GM10248 (cell line): Measurements from ENCODE around the gene GALNT2.

Source experiments
- CTCF ChIA-PET: fragments of 300-600 bp; sonication (Branson Sonifier 250); formaldehyde crosslinking; extraction: SDS; loops from one replicate; lab custom pipeline; 2021; ENCODE audit warnings: antibody characterized with exemption; lab: Yijun Ruan, JAX
- POLR2A ChIA-PET: fragments of 350-650 bp; sonication (Branson Sonifier 250); formaldehyde crosslinking; extraction: SDS; loops from one replicate; lab custom pipeline; 2020; ENCODE audit warnings: antibody characterized with exemption; lab: Yijun Ruan, JAX
- DNase-seq: peaks from one replicate; pipeline ENCODE4 v3.0.0; 2012; ENCODE audit errors: extremely low spot score
- CTCF ChIP-seq: IDR thresholded peaks from 2 replicates; pipeline ENCODE4 v1.5.1; 2012; ENCODE audit warnings: mild to moderate bottlenecking, low read depth; ENCODE audit errors: extremely low read depth, missing control alignments, control extremely low read depth

The GALNT2 gene

GRCh38 chr1:230083746-230084407 lies 16.8 kb downstream of the GALNT2 start:
- no peak for DNase-seq
- ChIA-PET POLR2A (interaction anchor here (0.8 kb wide), 1 partner anchor 423 kb away, joined by 3 read pairs; no protein-coding TSS in a partner anchor), CTCF (interaction anchor here (1.1 to 2.5 kb wide), 3 partner anchors 15 to 27 kb away, joined by 3 to 8 read pairs (median 4); no protein-coding TSS in a partner anchor)
- no peak for TF ChIP-seq CTCF

GRCh38 chr1:230084408-230085177 lies 17.6 kb downstream of the GALNT2 start:
- no peak for DNase-seq
- ChIA-PET POLR2A (no interaction called here), CTCF (interaction anchor here (1.1 to 2.5 kb wide), 2 partner anchors 26 to 37 kb away, joined by 3 to 8 read pairs; no protein-coding TSS in a partner anchor)
- TF ChIP-seq CTCF, result no peak

GRCh38 chr1:230085178-230085515 lies 18.1 kb downstream of the GALNT2 start:
- no peak for TF ChIP-seq CTCF
- POLR2A ChIA-PET, result no interaction called here
- CTCF ChIA-PET, result interaction anchor here (0.7 to 1.1 kb wide), 2 partner anchors 18 to 36 kb away, joined by 3 read pairs; no protein-coding TSS in a partner anchor
- DNase-seq, result no peak

GRCh38 chr1:230086151-230086550 lies 19.1 kb downstream of the GALNT2 start:
- DNase-seq, result no peak
- ChIA-PET POLR2A (no interaction called here), CTCF (no interaction called here)
- TF ChIP-seq CTCF, result no peak

- ChIA-PET POLR2A (no interaction called here), CTCF (interaction anchor here (1.0 to 1.5 kb wide), 3 partner anchors 10 to 23 kb away, joined by 3 to 6 read pairs (median 4); no protein-coding TSS in a partner anchor)
- DNase-seq, result no peak
- no peak for TF ChIP-seq CTCF
Observed at GRCh38 chr1:230087028-230087716, 20.1 kb downstream of the GALNT2 start.

GRCh38 chr1:230087717-230088105 lies 20.7 kb downstream of the GALNT2 start:
- CTCF ChIA-PET, result interaction anchor here (1.0 to 1.5 kb wide), 3 partner anchors 11 to 23 kb away, joined by 3 to 6 read pairs (median 4); no protein-coding TSS in a partner anchor
- TF ChIP-seq CTCF, result no peak
- POLR2A ChIA-PET, result no interaction called here
- DNase-seq, result no peak
